Keratinocyte (primary cell): ENCODE measurements around the gene EPG5.

Source experiments
- EZH2 ChIP-seq: IDR thresholded peaks from one replicate; pipeline ENCODE4 v1.6.1; 2012; ENCODE audit warnings: inconsistent platforms, mild to moderate bottlenecking, low read length, moderate library complexity
- TF ChIP-seq, protein P1 (sequence below), 3 experiments: IDR thresholded peaks in 1 of 3; conservative IDR thresholded peaks in 1 of 3; optimal IDR thresholded peaks in 1 of 3; 2 replicates in 2 of 3; 3 replicates in 1 of 3; pipeline versions ENCODE3 to v1.5.1; 2011; ENCODE audit warnings: low read length in 3 of 3, mild to moderate bottlenecking in 3 of 3, moderate library complexity in 2 of 3, control low read depth in 1 of 3, inconsistent platforms in 1 of 3; ENCODE audit not compliant: insufficient read depth in 2 of 3; ENCODE audit errors: extremely low read depth in 1 of 3

DNA sequence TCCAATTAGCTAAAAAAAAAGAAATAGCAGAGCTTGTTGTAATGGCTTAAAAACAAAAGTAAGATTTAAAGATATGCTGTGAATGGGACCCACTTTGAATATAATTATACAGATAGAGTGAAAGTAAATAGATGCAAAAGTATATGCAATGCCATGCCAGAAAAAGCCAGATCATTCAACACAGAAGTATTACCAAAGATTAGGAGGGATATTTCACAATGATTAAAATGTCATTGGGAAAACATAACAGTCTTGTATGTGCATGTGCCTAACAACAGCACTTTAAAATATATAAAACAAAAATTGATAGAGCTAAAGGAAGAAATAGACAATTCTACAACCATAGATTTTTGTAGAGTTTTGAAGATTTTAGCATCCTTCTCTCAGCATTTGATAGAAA, 161.6 kb downstream of the EPG5 start:
- TF ChIP-seq, protein P1, sequence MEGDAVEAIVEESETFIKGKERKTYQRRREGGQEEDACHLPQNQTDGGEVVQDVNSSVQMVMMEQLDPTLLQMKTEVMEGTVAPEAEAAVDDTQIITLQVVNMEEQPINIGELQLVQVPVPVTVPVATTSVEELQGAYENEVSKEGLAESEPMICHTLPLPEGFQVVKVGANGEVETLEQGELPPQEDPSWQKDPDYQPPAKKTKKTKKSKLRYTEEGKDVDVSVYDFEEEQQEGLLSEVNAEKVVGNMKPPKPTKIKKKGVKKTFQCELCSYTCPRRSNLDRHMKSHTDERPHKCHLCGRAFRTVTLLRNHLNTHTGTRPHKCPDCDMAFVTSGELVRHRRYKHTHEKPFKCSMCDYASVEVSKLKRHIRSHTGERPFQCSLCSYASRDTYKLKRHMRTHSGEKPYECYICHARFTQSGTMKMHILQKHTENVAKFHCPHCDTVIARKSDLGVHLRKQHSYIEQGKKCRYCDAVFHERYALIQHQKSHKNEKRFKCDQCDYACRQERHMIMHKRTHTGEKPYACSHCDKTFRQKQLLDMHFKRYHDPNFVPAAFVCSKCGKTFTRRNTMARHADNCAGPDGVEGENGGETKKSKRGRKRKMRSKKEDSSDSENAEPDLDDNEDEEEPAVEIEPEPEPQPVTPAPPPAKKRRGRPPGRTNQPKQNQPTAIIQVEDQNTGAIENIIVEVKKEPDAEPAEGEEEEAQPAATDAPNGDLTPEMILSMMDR (optimal IDR thresholded peaks at IDR 0.05 in 1 of 3, IDR thresholded peaks at IDR 0.05 in 1 of 3, conservative IDR thresholded peaks at IDR 0.05 in 1 of 3; ENCODE audit: extremely low read depth in 1 of 3, insufficient read depth in 2 of 3, low read length in 3 of 3) = no peak
- TF ChIP-seq EZH2 = no peak
